HFF-Myc (cell line): ENCODE data around the gene YPEL1.
"Not testable (repeated sequence)": the region's sequence is repeated elsewhere in the genome, so short reads cannot be mapped to it uniquely, and the experiment has no call there.

ENCODE experiments used
- DNase-seq: peaks from one replicate; pipeline ENCODE4 v3.0.0-alpha.2; 2011; ENCODE audit warnings: low read depth; ENCODE audit errors: extremely low read depth
- H3K4me3 ChIP-seq: replicated peaks from 2 replicates; pipeline ENCODE4 v1.5.1; 2011; ENCODE audit warnings: low read depth, mild to moderate bottlenecking, control low read depth, low read length
- CTCF ChIP-seq: IDR thresholded peaks from 2 replicates; pipeline ENCODE4 v1.5.1; 2012; ENCODE audit warnings: mild to moderate bottlenecking, low read depth, low read length, control low read depth; ENCODE audit errors: missing control alignments

YPEL1 gene

GRCh38 chr22:21730535-21731308 is 4.9 kb downstream of the YPEL1 start:
- H3K4me3 ChIP-seq: no peak overlapping the region
- no peak for TF ChIP-seq CTCF
- DNase-seq: no peak

GRCh38 chr22:21729184-21729583 is 6.4 kb downstream of the YPEL1 start:
- H3K4me3 ChIP-seq, DNase-seq: not testable (repeated sequence)

GRCh38 chr22:21728270-21728669 is 7.3 kb downstream of the YPEL1 start:
- TF ChIP-seq CTCF: no peak

GRCh38 chr22:21727768-21728167 is 7.8 kb downstream of the YPEL1 start:
- no peak for DNase-seq
- TF ChIP-seq CTCF: no peak

More at GRCh38 chr22:21728270-21728669, 7.3 kb downstream of the YPEL1 start:
- no peak overlapping the region for H3K4me3 ChIP-seq
- DNase-seq: no peak

GRCh38 chr22:21727159-21727558 is 8.4 kb downstream of the YPEL1 start:
- no peak for DNase-seq
- no peak overlapping the region for H3K4me3 ChIP-seq
- TF ChIP-seq CTCF: no peak

More at GRCh38 chr22:21727768-21728167, 7.8 kb downstream of the YPEL1 start:
- H3K4me3 ChIP-seq: no peak overlapping the region

- DNase-seq: no peak
- peak; percentile 21 for TF ChIP-seq CTCF
Measured at GRCh38 chr22:21726650-21727049, 8.9 kb downstream of the YPEL1 start.

GRCh38 chr22:21725956-21726649 is 9.5 kb downstream of the YPEL1 start:
- DNase-seq: no peak
- H3K4me3 ChIP-seq: no peak overlapping the region
- no peak for TF ChIP-seq CTCF

More at GRCh38 chr22:21726650-21727049, 8.9 kb downstream of the YPEL1 start:
- no peak overlapping the region for H3K4me3 ChIP-seq

GRCh38 chr22:21724496-21724895 is 11.1 kb downstream of the YPEL1 start:
- H3K4me3 ChIP-seq, DNase-seq: not testable (repeated sequence)

- not testable (repeated sequence) for DNase-seq, H3K4me3 ChIP-seq
Measured at GRCh38 chr22:21721195-21721852, 14.3 kb downstream of the YPEL1 start.

GRCh38 chr22:21720191-21720859 is 15.3 kb downstream of the YPEL1 start:
- not testable (repeated sequence) for H3K4me3 ChIP-seq, DNase-seq
